ENCODE results near the gene DEDD.

DEDD gene

DNA sequence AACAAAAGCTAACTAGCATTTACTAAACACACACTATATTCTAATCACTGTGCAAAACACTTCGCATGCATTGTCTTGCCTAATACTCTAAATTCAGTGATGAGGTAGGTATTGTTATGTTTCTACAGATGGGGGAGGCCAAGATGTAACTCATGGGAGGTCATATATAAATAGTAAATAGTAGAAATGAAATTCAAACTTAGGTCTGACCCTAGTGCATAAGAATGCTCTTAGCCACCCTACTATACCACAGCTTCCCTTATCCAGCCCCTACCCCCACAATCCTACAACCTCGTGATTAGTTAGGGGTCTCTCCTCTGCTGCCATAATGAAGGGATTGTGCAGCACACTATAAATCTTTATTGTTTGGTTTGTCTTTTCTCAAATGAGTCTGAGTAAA, 17.9 kb downstream of the DEDD start:
- Histone ChIP-seq H3K27ac (ENCODE audit: low read length) (no peak overlapping the region), H3K79me2 (ENCODE audit: insufficient read depth, low read length) (peaks cover 96% of the 10 kb centered on the region), H3K36me3 (ENCODE audit: insufficient read depth, low read length) (peaks cover 34% of the 10 kb centered on the region), H3K4me2 (ENCODE audit: insufficient read depth, low read length) (peak overlapping the region; percentile 5; the same call in 1 of the 2 replicates), H4K20me1 (ENCODE audit: insufficient read depth, low read length) (peaks cover 50% of the 10 kb centered on the region; the same call in 1 of the 2 replicates), H2AFZ (ENCODE audit: low read depth, low read length) (no peak overlapping the region), H3K9ac (ENCODE audit: low read depth, low read length) (no peak overlapping the region), H3K27me3 (ENCODE audit: insufficient read depth, low read length, poor library complexity) (no peaks in the 10 kb centered on the region), H3K4me1 (ENCODE audit: insufficient read depth, low read length) (peaks cover 54% of the 10 kb centered on the region), H3K9me3 (ENCODE audit: insufficient read depth, low read length, severe bottlenecking) (no peaks in the 10 kb centered on the region), H3K4me3 (ENCODE audit: low read depth in 1 of 2, low read length in 2 of 2) (no peak overlapping the region)
- DNase-seq = no peak
- TF ChIP-seq, protein P1, sequence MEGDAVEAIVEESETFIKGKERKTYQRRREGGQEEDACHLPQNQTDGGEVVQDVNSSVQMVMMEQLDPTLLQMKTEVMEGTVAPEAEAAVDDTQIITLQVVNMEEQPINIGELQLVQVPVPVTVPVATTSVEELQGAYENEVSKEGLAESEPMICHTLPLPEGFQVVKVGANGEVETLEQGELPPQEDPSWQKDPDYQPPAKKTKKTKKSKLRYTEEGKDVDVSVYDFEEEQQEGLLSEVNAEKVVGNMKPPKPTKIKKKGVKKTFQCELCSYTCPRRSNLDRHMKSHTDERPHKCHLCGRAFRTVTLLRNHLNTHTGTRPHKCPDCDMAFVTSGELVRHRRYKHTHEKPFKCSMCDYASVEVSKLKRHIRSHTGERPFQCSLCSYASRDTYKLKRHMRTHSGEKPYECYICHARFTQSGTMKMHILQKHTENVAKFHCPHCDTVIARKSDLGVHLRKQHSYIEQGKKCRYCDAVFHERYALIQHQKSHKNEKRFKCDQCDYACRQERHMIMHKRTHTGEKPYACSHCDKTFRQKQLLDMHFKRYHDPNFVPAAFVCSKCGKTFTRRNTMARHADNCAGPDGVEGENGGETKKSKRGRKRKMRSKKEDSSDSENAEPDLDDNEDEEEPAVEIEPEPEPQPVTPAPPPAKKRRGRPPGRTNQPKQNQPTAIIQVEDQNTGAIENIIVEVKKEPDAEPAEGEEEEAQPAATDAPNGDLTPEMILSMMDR (IDR thresholded peaks at IDR 0.05; ENCODE audit: borderline replicate concordance, extremely low read depth, low read length, poor library complexity, severe bottlenecking) = no peak
- TF ChIP-seq EZH2 (IDR thresholded peaks at IDR 0.05; ENCODE audit: borderline replicate concordance, low read depth, low read length, severe bottlenecking) = no peak
- ATAC-seq (ENCODE audit: insufficient read depth, low read depth) = no peak

DNA sequence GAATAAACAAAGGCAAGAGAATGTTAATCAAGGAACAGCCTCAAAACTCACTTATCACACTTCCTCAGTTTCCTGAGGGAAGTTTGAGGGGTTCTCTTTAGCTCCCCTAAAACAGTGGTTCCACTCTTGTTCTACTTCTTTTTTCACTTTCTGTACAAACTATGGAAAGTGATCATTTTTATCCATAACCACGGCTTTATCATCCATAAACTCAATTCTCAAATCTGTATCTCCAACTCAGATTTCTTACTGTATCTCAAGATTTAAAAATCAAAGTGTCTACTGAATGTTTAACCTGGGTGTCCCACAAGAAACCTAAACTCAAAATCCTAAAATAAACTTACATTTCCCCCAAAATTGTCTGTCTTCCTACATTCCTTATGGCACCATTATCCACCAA, 18.6 kb downstream of the DEDD start:
- Histone ChIP-seq H3K27me3 (ENCODE audit: insufficient read depth, low read length, poor library complexity) (no peaks in the 10 kb centered on the region), H3K4me1 (ENCODE audit: insufficient read depth, low read length) (peaks cover 48% of the 10 kb centered on the region), H3K9ac (ENCODE audit: low read depth, low read length) (no peak overlapping the region), H2AFZ (ENCODE audit: low read depth, low read length) (no peak overlapping the region), H3K9me3 (ENCODE audit: insufficient read depth, low read length, severe bottlenecking) (no peaks in the 10 kb centered on the region), H4K20me1 (ENCODE audit: insufficient read depth, low read length) (peaks cover 55% of the 10 kb centered on the region; the same call in 1 of the 2 replicates), H3K79me2 (ENCODE audit: insufficient read depth, low read length) (peaks cover 98% of the 10 kb centered on the region), H3K27ac (ENCODE audit: low read length) (no peak overlapping the region), H3K36me3 (ENCODE audit: insufficient read depth, low read length) (peaks cover 40% of the 10 kb centered on the region), H3K4me3 (ENCODE audit: low read depth in 1 of 2, low read length in 2 of 2) (no peak overlapping the region), H3K4me2 (ENCODE audit: insufficient read depth, low read length) (peak overlapping the region; percentile 5; the same call in 1 of the 2 replicates)
- ATAC-seq (ENCODE audit: insufficient read depth, low read depth) (no peak), DNase-seq (no peak)
- no peak for TF ChIP-seq EZH2 (IDR thresholded peaks at IDR 0.05; ENCODE audit: borderline replicate concordance, low read depth, low read length, severe bottlenecking)
- TF ChIP-seq, protein P1 (IDR thresholded peaks at IDR 0.05; ENCODE audit: borderline replicate concordance, extremely low read depth, low read length, poor library complexity, severe bottlenecking) = no peak

DNA sequence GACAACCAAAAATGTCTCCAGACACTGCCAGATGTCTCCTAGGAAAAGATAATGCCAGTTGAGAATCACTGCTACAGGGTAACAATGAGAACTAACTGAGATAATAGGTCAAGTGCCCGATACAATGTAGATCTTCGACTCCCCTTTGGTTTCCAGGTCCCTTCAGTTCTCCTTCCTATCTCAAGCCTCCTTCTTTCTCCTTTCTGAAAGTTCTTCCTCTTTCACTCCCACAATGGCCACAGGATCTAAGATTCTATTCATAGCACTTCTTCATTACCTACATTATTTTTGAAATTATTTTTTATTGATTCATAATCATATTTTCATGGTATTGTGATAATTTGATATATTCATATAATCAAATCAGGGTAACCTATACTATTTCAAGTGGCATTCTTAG, 20.9 kb downstream of the DEDD start:
- Histone ChIP-seq H3K27me3 (ENCODE audit: insufficient read depth, low read length, poor library complexity) (no peaks in the 10 kb centered on the region), H3K36me3 (ENCODE audit: insufficient read depth, low read length) (peaks cover 47% of the 10 kb centered on the region), H4K20me1 (ENCODE audit: insufficient read depth, low read length) (peaks cover 56% of the 10 kb centered on the region; the same call in 1 of the 2 replicates), H2AFZ (ENCODE audit: low read depth, low read length) (no peak overlapping the region), H3K9ac (ENCODE audit: low read depth, low read length) (no peak overlapping the region), H3K27ac (ENCODE audit: low read length) (no peak overlapping the region), H3K4me3 (ENCODE audit: low read depth in 1 of 2, low read length in 2 of 2) (no peak overlapping the region; a peak in 1 of 4 replicates), H3K4me1 (ENCODE audit: insufficient read depth, low read length) (peaks cover 34% of the 10 kb centered on the region), H3K79me2 (ENCODE audit: insufficient read depth, low read length) (peaks cover 96% of the 10 kb centered on the region), H3K9me3 (ENCODE audit: insufficient read depth, low read length, severe bottlenecking) (no peaks in the 10 kb centered on the region), H3K4me2 (ENCODE audit: insufficient read depth, low read length) (no peak overlapping the region)
- ATAC-seq (ENCODE audit: insufficient read depth, low read depth) (no peak), DNase-seq (no peak)
- TF ChIP-seq EZH2 (IDR thresholded peaks at IDR 0.05; ENCODE audit: borderline replicate concordance, low read depth, low read length, severe bottlenecking) = no peak
- TF ChIP-seq, protein P1 (IDR thresholded peaks at IDR 0.05; ENCODE audit: borderline replicate concordance, extremely low read depth, low read length, poor library complexity, severe bottlenecking) = no peak
